Skeletal muscle tissue (tissue), 4 donors: ENCODE measurements around the gene RAP1A. TPM values are rescaled to one million over a fixed set of nuclear protein-coding genes. Genes with fewer than 3 reads are reported as not detected.
A peak's percentile ranks its signal among the peaks of the same experiment; 100 is the strongest.
"Not testable (repeated sequence)": the region's sequence is repeated elsewhere in the genome, so short reads cannot be mapped to it uniquely, and the experiment has no call there.

Experiments
- H3K27ac ChIP-seq: one replicate; pipeline ENCODE4 v1.7.0; 2013; ENCODE audit warnings: mild to moderate bottlenecking, low read depth, low read length, inconsistent platforms
- H3K27me3 ChIP-seq, 3 donors: one replicate each; pipeline ENCODE4 v1.7.0; 2013; ENCODE audit warnings: low read length in 3 of 3; ENCODE audit not compliant: control insufficient read depth in 3 of 3, insufficient read depth in 3 of 3
- H3K36me3 ChIP-seq, 3 donors: one replicate each; pipeline ENCODE4 v1.7.0; 2013; ENCODE audit warnings: low read length in 3 of 3; ENCODE audit not compliant: control insufficient read depth in 3 of 3, insufficient read depth in 3 of 3
- H3K4me1 ChIP-seq, 3 donors: one replicate each; pipeline ENCODE4 v1.7.0; 2013; ENCODE audit warnings: low read length in 3 of 3, mild to moderate bottlenecking in 3 of 3; ENCODE audit not compliant: control insufficient read depth in 3 of 3, insufficient read depth in 3 of 3
- H3K4me3 ChIP-seq, 3 donors: one replicate each; pipeline ENCODE4 v1.7.0; 2013; ENCODE audit warnings: low read length in 3 of 3
- H3K9ac ChIP-seq, 3 donors: one replicate each; pipeline ENCODE4 v1.7.0; 2013; ENCODE audit warnings: low read length in 3 of 3, mild to moderate bottlenecking in 3 of 3, moderate library complexity in 2 of 3, low read depth in 1 of 3
- H3K9me3 ChIP-seq, 3 donors: one replicate each; pipeline ENCODE4 v1.7.0; 2013; ENCODE audit warnings: low read length in 3 of 3; ENCODE audit not compliant: control insufficient read depth in 3 of 3
- total RNA-seq: library from RNA; depleted of rRNA; stranded (reverse); fragments of >200 nt; gene quantifications from one replicate; pipeline ENCODE4 v1.2.3, GENCODE V29; 2014
- donor health status: Osteomylitis.

Gene RAP1A
- total RNA-seq, 1 donor from 2014 or later = 16.7 TPM

DNA sequence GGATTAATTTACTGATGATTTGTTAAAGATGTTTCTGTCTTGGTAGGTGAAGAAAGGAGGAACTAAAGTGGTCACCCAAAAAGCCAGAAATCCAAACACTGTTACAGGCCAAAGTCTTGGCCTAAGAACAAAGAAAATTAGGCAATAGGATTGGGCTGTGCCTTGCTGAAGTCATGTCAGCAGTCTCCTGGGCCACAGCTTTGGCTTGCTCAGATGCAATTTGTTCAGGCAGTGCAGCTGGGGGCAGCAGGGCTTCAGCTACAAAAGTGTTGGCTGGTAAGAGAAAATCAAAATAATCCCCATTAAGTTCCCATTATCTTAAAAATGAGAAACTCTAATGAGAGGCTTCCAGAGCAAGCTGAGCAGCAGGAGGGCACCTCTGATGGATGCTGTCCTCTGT is 14.0 kb upstream of the RAP1A start:
- Histone ChIP-seq H3K27me3 (no peaks in the 10 kb centered on the region), H3K36me3 (no peaks in the 10 kb centered on the region), H3K9ac (no peak overlapping the region), H3K9me3 (no peaks in the 10 kb centered on the region), H3K4me1 (peaks cover 0 to 6% (median 4%) of the 10 kb centered on the region in 3 donors), H3K27ac (no peak overlapping the region), H3K4me3 (no peak overlapping the region)

GRCh38 chr1:111606457-111607215 is 13.0 kb upstream of the RAP1A start:
- not testable (repeated sequence) for H3K27me3 ChIP-seq, H3K4me3 ChIP-seq, H3K4me1 ChIP-seq, H3K27ac ChIP-seq, H3K9ac ChIP-seq, H3K9me3 ChIP-seq, H3K36me3 ChIP-seq

- not testable (repeated sequence) for H3K36me3 ChIP-seq, H3K9ac ChIP-seq, H3K27me3 ChIP-seq, H3K9me3 ChIP-seq, H3K27ac ChIP-seq, H3K4me1 ChIP-seq, H3K4me3 ChIP-seq
These were observed 11.1 kb upstream of the RAP1A start for GRCh38 chr1:111608528-111608927.

- no peak overlapping the region for H3K27ac ChIP-seq
- H3K4me1 ChIP-seq = no peaks in the 10 kb centered on the region
- H3K36me3 ChIP-seq = no peaks in the 10 kb centered on the region
- no peaks in the 10 kb centered on the region for H3K9me3 ChIP-seq
- H3K9ac ChIP-seq = no peak overlapping the region
- no peak overlapping the region for H3K4me3 ChIP-seq
- no peaks in the 10 kb centered on the region for H3K27me3 ChIP-seq
These were observed 7.6 kb upstream of the RAP1A start for GRCh38 chr1:111611986-111612385.

- Histone ChIP-seq H3K27me3 (no peaks in the 10 kb centered on the region), H3K4me3 (no peak overlapping the region), H3K36me3 (no peaks in the 10 kb centered on the region), H3K9ac (no peak overlapping the region), H3K27ac (no peak overlapping the region), H3K4me1 (peaks cover 9 to 18% (median 13%) of the 10 kb centered on the region in 3 donors), H3K9me3 (no peaks in the 10 kb centered on the region)
These were observed 3.5 kb upstream of the RAP1A start for GRCh38 chr1:111615870-111616715.

- Histone ChIP-seq H3K9ac (no peak overlapping the region), H3K4me1 (peaks cover 11 to 31% (median 24%) of the 10 kb centered on the region in 3 donors), H3K4me3 (no peak overlapping the region), H3K36me3 (no peaks in the 10 kb centered on the region), H3K27me3 (no peaks in the 10 kb centered on the region), H3K27ac (no peak overlapping the region), H3K9me3 (no peaks in the 10 kb centered on the region)
These were observed 1.5 kb upstream of the RAP1A start for GRCh38 chr1:111618081-111618480.

DNA sequence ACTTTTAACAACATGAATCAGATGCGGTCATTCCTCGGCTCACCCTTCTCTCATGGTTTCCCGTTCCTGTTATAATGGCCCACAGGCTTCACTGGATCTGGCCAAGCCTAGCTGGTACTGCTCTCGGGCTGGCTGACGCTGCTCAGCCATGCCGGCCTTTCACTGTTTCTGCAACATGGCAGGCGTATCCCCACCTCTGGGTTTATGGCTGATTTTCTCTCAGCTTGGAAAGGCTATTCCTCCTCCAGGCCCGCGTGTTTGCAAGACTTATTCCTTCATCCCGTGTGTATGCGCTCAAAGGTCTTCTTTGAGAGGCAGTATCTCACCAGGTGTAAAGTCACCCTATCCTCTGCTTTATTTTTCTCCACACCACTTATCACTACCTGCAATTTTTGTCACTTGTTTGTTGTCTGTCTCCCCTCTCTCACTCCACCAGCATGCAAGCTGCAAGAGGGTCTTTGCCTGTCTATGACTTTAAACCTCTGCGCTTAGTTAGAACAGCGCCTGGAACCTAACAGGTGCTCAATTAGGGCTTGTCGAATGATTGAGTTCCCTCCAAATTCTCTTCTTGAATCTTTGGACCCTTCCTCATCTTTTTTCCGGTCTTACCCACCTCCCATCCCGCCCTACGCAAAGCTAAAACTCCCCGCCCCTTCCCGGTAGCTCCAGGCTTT is 491 bp upstream of the RAP1A start:
- no peaks in the 10 kb centered on the region for H3K27me3 ChIP-seq
- no peaks in the 10 kb centered on the region for H3K9me3 ChIP-seq
- H3K4me1 ChIP-seq = peaks cover 11 to 31% (median 24%) of the 10 kb centered on the region in 3 donors
- peak overlapping the region; percentile 91 for H3K27ac ChIP-seq
- H3K9ac ChIP-seq = peak overlapping the region; percentile 63 to 82 (median 70)
- no peaks in the 10 kb centered on the region for H3K36me3 ChIP-seq
- peak overlapping the region; percentile 63 to 95 (median 79) for H3K4me3 ChIP-seq

- Histone ChIP-seq H3K27me3 (no peaks in the 10 kb centered on the region), H3K27ac (peak overlapping the region; percentile 91), H3K9me3 (no peaks in the 10 kb centered on the region), H3K4me1 (peaks cover 11 to 31% (median 26%) of the 10 kb centered on the region in 3 donors), H3K4me3 (peak overlapping the region; percentile 88 to 97 (median 89)), H3K9ac (peak overlapping the region; percentile 85 to 89 (median 88)), H3K36me3 (no peaks in the 10 kb centered on the region)
These were observed 917 bp downstream of the RAP1A start for GRCh38 chr1:111620441-111620971.

- H3K9me3 ChIP-seq = no peaks in the 10 kb centered on the region
- peak overlapping the region; percentile 88 to 97 (median 89) for H3K4me3 ChIP-seq
- no peaks in the 10 kb centered on the region for H3K27me3 ChIP-seq
- H3K9ac ChIP-seq = peak overlapping the region; percentile 85 to 89 (median 88)
- peak overlapping the region; percentile 91 for H3K27ac ChIP-seq
- peaks cover 11 to 31% (median 28%) of the 10 kb centered on the region in 3 donors for H3K4me1 ChIP-seq
- no peaks in the 10 kb centered on the region for H3K36me3 ChIP-seq
These were observed 1.5 kb downstream of the RAP1A start for GRCh38 chr1:111621050-111621449.
